GM21528 (cell line): Measurements from ENCODE around the gene ANKRD24.
"Not testable (repeated sequence)": the region's sequence is repeated elsewhere in the genome, so short reads cannot be mapped to it uniquely, and the experiment has no call there.

ENCODE experiments used
- ATAC-seq: cut with Tn5 transposase; IDR thresholded peaks from one replicate; pipeline ENCODE4 v1.9.1; 2021; ENCODE audit warnings: mild to moderate bottlenecking, moderate library complexity; ENCODE audit not compliant: unreplicated experiment, low FRiP score

ANKRD24 gene

DNA sequence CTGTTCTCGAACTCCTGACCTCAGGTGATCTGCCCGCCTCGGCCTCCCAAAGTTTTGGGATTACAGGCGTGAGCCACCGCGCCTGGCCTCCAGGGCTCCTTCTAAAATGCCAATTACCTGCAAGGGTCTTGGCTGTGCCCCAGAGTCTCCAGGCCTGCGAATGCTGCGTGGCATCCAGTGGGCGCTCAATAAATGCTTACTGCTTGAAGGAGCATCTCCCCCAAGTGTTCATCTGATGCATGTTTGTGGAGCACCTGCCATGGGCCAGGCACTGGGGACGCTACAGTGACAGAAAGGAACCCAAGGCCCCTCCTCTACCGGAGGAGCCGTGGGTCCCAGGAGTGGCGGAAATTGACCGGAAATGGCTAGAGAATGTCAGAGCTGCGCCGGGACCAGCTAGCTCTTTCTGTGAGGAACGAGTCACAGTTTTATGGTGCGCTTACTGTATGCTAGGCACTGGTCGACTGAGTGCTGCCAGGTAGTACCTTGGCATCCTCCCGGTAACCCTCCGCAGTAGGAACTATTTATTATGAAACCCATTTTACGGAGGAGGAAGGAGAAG lies 14.2 kb downstream of the ANKRD24 start:
- no peak for ATAC-seq

DNA sequence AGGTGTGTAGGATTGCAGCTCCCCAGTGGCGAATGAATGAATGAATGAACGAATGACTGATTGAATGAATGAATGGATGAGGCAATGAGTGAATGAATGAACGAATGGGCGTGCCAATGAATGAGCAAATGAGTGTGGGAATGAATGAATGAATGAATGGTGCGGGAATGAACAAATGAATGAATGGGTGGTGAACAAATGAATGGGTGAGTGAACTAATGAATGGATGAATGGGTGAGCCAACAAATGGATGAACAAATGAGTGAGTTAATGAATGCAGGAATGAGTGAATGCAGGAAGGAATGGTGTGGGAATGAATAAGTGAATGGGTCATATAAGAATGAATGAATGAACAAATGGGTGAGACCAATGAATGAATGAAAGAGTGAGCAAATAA lies 14.7 kb downstream of the ANKRD24 start:
- no peak for ATAC-seq

DNA sequence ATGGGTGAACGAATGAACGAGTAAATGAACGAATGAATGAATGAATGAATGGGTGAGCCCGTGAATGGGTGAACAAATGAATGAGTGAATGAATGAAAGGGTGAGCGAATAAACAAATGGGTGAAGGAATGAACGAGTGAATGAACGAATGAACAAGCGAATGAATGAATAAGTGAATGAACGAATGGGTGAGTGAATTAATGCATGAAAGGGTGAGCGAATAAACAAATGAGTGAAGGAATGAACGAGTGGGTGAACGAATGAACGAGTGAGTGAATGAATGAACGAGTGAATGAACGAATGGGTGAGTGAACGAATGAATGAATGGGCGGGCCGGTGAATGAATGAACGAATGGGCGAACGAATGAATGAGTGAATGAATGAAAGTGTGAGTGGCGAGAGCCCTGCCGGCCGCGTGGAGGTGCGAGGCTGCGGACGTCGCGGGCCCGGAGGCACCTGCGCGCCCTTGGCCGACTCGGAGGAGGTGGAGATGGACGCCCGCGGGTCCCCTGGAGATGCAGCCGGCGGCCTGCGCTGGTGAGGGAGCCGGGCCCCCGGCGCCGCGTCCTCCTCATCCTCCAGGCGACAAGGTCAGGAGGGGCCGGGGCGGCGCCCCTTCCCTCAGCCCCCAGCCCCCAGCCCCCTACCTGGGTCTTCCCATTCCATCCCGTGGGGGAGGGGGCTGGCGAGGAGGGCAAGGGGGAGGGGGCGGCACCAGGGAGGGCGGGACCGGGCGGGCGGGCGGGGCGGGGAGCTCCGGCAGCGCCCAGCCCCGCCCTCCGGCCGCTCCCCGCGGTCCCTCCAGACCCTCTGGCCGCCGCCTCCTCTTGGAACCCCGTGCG lies 15.4 kb downstream of the ANKRD24 start:
- no peak for ATAC-seq

DNA sequence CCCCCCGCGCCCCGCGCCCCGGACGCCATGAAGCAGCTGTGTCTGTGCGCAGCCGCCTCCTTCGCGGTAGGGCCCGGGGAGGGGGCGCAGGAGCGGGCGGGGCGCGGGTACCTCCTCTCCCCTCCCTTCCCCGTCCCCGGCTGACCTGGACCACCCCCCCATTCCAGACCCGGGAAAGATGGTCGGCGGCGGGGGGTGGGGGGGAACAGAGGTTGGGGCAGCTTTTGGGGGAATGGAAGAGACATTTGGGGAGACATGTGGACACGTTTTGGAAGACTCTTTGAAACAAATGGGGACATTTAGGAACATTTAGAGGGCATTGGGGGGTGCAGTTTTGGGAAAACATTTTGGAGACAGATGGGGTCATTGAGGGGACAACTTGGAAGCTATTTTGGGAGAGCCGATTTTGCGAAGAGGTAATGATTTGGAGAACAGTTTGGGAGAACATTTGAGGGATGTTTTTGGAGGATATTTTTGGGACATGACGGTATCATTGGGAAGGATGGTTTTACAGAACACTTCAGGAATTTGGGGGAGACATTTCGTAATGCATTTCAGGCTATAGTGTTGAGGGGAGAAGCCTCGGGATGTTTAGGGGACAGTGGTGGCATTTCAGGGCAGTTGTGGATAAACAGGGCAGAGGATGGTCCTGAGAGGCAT lies 16.1 kb downstream of the ANKRD24 start:
- no peak for ATAC-seq

DNA sequence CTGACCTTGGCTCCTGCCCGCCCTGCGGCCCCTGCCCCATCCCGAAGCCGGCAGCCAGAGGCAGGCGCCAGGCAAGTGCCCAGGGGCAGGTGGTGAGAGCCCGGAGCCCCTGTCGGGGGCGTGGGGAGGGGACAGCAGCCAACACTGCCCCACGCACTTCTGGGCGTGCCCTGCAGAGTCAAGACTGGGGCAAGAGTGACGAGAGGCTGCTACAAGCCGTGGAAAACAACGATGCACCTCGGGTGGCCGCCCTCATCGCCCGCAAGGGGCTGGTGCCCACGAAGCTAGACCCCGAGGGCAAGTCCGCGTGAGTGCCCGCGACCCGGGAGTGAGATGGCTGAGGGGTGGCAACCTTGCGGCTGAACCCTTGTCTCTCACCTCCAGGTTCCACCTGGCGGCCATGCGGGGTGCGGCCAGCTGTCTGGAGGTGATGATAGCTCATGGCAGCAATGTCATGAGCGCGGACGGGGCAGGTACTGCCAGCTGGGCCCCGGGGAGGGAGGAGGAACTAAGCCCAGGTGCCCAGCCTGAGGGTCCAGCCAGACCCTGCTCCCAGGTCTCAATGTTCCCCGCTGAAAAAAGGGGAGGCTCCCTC lies 17.3 kb downstream of the ANKRD24 start:
- ATAC-seq, result no peak

DNA sequence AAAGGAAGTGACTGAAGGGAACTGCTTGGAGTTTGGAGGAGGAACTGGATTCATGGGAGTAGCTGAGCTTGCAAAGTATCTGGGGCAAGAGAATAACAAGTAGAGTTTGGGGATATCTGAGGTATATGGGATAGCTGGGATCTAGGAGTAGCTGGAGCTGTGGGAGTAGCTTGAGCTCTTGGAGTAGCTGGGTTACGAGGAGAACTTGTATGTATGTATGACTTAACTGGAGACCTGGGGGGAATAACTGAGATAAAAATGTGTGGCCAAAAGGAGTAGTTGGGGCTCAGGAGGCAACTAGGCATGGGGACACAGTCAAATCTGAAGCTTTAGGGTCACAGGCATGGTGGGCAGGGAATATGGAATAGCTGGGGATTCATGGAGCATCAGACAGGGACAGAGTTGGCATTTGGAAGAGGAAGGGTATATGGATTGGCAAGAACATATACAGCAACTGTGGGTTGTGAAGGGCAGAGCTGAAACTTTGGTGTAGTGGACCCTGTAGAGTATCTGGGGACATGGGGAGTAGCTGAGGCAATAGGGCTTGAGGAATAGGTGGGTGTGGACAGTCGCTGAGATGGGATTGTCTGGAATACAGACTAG lies 18.6 kb downstream of the ANKRD24 start:
- ATAC-seq, result no peak

DNA sequence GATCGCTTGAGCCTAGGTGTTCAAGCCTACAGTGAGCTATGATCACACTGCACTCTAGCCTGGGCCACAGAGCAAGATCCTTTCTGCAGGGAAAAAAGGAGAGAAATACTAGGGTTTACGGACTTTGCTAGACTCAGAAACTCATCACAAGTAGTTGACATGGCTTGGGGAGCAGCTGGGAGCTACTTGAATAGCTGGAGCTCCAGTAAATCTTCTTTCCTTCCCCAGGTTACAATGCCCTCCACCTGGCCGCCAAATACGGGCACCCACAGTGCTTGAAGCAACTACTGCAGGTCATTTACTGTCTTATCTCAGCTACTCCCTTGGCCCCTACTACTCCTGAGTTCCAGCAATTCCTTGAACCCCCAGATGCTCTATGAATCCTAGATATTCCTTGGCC lies 19.3 kb downstream of the ANKRD24 start:
- no peak for ATAC-seq

DNA sequence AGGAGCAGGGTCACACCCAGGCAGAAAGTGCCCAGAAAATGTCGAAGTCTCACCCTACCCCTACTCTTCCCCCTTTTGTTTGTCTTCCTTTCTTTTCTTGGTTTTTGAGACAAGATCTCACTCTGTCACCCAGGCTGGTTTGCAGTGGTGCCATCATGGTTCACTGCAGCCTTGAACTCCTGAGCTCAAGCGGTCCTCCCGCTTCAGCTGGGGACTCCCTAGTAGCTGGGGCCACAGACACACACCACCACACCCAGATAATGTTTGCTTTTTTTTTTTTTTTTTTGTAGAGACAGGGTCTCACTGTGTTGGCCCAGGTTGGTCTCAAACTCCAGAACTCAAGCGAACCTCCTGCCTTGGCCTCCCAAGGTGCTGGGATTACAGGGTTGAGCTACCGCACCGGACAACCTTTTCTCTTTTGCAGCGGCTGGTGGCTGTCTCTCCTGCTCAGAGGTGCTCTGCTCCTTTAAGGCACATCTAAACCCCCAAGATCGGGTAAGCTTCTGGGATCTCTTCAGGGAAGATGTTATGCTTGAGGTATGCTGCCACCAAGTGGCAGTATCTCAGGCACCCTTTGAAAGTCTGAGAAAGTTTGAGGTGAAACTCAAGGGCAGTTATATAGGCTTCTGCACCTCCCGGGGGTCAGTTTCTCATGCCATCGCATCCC lies 24.5 kb downstream of the ANKRD24 start:
- ATAC-seq, result no peak

DNA sequence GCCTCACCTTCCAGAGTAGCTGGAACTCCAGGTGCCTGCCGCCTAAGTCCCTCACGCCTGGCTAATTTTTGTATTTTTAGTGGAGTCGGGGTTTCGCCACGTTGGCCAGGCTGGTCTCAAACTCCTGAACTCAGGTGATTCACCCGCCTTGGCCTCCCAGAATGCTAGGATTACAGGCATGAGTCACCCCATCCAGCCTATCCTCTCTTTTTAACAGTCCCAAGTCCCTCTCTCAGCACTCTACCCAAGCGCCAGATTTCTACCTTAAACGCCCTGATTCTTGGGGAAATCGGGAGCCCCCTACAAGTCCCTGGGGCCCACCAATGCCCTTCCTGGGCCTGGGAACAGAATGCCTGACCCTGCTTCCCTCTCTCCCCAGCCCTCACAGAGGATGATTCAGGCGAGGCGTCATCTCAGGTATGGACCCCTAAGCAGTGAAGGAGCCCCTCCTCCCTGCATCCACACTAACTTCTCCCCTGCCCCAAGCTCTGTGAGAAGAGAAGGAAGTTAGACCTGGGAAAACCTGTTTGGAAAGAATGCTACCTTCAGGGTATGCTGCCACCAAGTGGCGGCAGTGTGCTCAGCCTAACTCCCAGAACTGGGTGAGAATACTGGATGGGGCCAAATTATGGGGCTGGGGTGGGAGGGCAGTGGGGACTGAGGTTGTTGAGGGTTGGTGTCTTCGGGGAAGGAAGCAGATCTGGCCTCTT lies 26.1 kb downstream of the ANKRD24 start:
- ATAC-seq, result no peak

DNA sequence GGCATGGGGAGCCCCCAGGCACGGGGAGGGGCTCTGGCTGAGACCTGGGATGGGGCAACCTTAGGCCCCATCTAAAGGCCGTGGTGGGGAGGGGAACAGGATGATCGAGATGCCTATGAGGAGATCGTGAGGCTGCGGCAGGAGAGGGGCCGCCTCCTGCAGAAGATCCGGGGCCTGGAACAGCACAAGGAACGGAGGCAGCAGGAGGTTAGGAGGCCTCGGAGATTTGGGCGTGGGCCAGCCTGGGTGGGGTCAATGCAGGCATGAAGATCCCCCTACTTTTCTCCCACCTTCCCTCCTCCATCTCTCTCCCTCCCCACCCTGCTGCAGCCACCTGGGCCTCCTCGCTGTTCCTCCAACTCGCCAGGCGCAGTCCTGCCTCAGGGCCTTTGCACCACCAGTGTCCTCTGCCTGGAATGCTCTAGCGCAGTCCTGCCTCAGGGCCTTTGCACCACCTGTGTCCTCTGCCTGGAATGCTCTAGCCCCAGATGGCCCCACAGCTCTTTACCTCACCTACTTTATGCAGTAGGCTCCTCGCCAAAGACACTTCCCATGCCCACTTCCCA lies 27.8 kb downstream of the ANKRD24 start:
- no peak for ATAC-seq

DNA sequence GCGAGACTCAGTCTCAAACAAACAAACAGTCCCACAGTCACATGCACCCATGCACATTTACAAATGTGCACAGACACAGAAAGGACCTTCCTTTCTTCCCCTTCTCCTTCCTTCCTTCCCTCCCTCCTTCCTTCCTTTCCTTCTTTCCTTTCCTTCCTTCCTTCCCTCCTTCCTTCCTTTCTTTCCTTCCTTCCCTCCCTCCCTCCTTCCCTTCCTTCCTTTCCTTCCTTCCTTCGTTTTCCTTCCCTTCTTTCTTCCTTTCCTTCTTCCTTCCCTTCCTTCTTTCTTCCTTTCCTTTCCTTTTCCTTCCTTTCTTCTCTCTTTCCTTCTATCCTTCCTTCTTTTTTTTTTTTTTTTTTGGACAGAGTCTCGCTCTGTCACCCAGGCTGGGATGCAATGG lies 30.6 kb downstream of the ANKRD24 start:
- ATAC-seq, result no peak

DNA sequence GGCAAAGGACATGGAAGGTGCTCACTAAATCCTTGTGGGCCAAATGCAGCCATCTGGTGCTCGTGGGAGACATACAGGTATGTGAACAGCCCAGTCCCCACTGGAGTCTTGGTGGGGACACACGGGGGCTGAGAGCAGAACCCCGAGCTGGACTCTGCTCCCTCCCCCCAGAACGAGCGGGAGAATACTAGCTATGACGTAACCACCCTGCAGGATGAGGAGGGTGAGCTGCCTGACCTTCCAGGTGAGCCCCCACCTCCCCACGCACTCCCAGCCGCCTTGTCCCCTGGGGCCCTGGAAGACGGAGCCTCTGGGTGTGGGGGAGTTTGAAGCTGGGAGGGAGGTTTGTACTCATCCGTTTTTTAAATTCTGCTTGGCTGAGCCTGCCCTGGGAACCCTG lies 33.3 kb downstream of the ANKRD24 start:
- ATAC-seq, result no peak

DNA sequence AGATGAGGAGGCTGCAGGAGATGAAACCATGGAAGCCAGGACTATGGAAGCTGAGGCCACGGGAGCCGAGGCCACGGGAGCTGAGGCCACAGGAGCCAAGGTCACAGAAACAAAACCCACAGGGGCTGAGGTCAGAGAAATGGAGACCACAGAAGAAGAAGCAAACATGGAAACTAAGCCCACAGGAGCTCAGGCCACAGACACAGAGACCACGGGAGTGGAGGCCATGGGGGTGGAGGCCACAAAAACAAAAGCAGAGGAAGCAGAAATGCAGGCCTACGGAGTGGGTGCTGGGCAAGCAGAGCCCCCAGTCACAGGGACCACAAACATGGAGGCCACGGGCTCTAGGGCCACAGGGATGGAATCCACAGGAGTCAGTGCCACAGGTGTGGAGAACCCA lies 34.4 kb downstream of the ANKRD24 start:
- no peak for ATAC-seq

DNA sequence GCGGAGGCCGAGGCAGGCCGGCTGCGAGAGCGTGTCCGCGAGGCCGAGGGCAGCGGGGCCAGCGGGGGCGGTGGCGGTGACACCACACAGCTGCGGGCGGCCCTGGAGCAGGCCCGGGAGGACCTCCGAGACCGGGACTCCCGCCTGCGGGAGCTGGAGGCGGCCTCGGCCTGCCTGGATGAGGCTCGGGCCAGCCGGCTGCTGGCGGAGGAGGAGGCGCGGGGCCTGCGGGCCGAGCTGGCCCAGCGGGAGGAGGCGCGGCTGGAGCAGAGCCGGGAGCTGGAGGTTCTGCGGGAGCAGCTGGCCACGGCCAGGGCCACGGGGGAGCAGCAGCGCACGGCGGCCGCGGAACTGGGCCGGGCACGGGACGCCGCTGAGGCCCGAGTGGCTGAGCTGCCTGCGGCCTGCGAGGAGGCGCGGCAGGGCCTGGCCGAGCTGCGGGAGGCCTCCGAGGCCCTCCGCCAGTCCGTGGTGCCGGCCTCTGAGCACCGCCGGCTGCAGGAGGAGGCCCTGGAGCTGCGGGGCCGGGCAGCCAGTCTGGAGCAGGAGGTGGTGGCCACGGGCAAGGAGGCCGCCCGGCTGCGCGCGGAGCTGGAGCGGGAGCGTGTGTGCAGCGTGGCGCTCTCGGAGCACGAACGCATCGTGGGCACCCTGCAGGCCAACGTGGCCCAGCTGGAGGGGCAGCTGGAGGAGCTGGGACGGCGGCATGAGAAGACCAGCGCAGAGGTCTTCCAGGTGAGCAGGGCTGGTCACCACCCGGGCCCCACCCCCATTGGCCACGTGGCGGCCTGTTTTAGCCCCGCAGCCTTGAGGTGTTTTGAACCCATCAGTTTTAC lies 35.2 kb downstream of the ANKRD24 start:
- no peak for ATAC-seq

DNA sequence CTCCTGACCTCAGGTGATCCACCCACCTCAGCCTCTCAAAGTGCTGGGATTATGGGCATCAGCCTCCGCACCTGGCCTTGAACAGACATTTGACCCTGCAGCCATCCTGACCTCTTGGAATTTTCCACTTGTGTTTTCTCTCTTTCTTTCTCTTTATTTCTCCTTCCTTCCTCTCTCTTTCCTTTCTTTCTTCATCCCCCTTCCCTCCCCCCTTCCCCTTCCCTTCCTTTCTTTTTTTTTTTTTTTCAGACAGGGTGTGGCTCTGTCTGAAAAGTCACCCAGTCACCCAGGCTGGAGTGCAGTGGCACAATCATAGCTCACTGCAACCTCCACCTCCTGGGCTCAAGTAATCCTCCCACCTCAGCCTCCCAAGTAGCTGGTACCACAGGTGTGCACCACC lies 36.0 kb downstream of the ANKRD24 start:
- ATAC-seq, result not testable (repeated sequence)

DNA sequence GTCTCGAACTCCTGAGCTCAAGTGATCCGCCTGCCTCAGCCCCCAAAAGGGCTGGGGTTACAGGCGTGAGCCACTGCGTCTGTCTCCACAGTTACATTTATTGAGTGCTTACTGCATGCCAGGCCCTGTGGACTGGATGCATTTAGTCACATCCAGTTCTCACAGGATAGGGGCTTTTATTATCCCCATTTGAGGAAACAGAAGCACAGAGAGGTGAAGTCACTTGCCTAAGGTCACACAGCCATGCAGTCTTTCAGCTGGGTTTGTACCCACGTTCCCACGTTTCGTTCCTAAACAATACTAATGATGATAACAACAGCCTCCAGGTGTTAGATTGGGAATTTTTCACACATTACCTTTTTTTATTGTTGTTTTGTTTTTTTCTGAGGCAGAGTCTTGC lies 37.7 kb downstream of the ANKRD24 start:
- ATAC-seq, result no peak

DNA sequence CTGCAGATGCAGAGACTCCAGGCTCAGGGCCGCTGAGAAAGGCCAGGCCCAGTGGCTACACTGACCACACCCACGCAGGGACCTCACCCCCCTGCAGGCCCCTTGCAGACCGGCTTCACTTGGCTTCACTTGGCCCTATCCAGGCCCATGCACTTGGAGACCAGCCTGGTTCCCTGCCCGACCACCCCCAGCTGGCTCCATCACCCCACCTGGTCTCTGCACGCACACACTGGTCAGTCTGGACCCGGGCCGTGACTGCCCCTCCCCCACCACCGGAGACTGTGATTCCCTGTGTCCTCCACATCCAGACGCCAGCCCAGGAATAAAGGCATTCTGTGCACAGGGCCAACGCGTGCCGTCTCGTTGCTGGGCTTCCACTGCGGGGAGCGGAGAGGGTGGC lies 42.0 kb downstream of the ANKRD24 start:
- no peak for ATAC-seq

DNA sequence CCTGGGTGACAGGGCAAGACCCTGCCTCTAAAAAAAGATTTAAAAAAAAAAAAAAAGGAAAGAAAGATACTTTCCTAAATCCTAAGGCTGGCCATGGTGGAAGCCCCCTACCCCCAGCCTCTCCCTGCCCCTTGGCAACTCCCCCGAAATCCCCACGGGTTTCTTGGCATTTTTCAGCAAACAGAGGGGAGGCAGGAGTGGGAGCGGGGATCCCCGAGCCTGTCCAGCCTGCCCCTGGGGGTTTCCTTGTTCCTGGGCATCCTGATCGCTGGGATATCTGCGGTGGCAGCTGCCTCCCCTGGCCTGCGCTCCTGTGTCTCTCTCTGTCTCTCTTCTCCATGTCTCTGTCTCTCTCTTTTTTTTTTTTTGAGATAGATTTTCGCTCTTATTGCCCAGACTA lies 43.4 kb downstream of the ANKRD24 start:
- ATAC-seq, result no peak

DNA sequence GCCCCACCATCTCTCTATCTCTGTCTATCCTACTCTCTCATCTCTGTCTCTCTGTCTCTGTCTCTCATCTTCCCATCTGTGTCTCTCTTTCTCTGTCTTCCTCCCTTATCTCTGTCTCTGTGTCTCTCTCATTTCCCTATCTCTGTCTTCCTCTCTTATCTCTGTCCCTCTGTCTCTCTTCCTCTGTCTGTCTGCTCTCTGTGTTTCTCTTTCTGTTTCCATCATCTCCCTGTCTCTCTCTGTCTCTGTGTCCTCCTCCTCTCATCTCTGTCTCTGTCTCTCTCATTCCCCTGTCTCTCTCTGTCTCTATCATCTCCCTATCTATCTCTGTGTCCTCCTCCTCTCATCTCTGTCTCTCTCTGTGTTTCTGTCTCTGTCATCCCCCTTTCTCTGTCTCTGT lies 45.3 kb downstream of the ANKRD24 start:
- ATAC-seq, result no peak
